HG03175 (cell line): ENCODE measurements around the gene TRRAP.
"Not testable (repeated sequence)": the region's sequence is repeated elsewhere in the genome, so short reads cannot be mapped to it uniquely, and the experiment has no call there.

ENCODE experiments used
- ATAC-seq: cut with Tn5 transposase; IDR thresholded peaks from one replicate; pipeline ENCODE4 v1.9.1; 2021; ENCODE audit warnings: mild to moderate bottlenecking, moderate library complexity; ENCODE audit not compliant: unreplicated experiment

Gene TRRAP

DNA sequence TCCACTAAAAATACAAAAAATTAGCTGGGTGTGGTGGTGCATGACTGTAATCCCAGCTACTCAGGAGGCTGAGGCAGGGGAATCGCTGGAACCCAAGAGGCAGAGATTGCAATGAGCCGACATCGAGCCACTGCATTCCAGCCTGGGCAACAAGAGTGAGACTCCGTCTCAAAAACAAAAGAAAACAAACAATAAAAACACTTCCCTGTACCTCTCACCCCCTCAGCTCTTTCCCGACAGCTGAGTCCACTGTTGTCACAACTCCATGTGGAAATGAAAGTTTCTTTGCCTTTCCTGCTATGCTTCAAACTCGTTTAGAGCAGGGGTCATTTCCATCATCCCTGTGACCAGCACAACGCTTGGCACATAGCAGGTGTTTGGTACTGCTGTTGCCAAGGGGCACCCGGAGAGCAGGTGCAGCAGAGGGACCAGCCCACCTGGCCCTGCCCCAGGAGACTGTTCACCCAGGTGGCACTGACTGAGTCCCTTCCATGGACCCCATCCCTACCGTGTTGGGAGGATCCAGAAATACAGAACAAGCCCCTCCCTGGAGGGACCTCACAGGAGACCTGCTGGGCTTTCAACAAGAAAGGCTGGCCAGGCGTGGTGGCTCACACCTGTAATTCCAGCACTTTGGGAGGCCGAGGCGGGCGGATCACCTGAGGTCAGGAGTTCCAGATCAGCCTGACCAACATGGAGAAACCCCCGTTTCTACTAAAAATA lies 13.4 kb upstream of the TRRAP start:
- ATAC-seq, result no peak

DNA sequence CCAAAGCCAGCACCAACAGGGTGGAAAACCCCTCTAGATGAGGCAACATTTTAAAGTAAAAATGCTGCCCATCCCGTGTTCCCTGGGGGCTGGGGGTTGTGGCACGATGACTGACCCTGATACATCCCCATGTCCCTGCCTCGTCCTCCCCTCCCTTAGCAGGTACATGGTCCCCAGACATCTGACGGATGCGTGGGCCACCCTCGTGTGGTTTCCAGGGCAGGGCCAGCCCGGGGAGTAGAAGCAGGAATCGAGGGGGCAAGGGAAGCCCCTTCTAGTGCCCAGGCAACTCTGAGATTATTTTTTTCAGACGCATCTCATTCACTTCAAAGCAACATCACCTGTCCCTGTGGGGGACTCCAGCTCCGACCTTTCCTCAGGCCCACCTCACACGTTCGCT lies 12.0 kb upstream of the TRRAP start:
- ATAC-seq, result no peak

DNA sequence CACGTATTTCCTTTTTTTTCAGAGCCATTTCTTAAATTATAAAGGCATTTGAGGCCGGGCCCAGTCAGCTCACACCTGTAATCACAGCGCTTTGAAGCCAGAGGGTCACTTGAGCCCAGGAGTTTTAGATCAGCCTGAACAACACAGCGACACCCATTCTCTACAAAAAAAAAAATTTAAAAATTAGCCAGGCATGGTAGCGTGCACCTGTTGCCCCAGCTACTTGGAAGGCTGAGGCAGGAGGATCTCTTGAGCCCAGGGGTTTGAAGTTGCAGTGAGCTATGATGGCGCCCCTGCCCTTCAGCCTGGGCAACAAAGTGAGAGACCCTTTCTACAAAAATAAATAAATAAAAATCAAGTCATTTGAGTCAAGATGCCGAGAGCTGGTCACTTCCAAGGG lies 11.6 kb upstream of the TRRAP start:
- ATAC-seq, result no peak

GRCh38 chr7:98868450-98868849 lies 9.9 kb upstream of the TRRAP start:
- no peak for ATAC-seq

- no peak for ATAC-seq
These were observed 9.2 kb upstream of the TRRAP start for GRCh38 chr7:98869027-98869596.

DNA sequence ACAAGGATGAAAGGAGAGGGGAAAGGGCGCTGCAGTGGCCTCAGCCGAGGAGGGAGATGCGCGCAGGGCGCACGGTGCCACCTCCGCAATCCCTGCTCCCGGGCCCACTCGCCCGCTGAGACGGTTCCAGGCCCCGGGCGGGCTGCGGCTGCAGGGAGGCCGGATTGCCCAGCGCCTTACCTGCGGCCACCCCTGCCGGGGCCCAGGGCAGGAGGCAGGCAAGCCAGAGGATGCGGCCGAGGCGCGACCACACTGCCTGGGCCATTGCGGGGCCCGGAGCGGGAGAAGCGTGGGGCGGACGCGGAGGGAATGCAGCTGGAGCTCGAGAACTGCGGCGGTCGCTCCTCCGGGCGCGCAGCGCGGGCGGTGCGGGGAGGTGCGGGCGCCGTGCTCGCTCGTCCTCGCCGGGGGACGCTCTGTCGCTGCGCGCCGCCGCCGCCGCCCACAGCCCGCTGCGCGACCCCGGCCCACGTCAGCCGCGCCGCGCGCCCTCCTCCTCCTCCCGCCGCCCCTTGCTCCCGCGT lies 8.7 kb upstream of the TRRAP start, which contains the start of gene TMEM130:
Gene TMEM130 (minus strand): TSS at position 418 of the 524 bp plus-strand sequence. CDS start 153 bp downstream, at position 265.
- ATAC-seq, result no peak

GRCh38 chr7:98870121-98870651 lies 8.1 kb upstream of the TRRAP start:
- ATAC-seq, result peak; percentile 82

- ATAC-seq, result no peak
These were observed 7.4 kb upstream of the TRRAP start for GRCh38 chr7:98870807-98871491.

DNA sequence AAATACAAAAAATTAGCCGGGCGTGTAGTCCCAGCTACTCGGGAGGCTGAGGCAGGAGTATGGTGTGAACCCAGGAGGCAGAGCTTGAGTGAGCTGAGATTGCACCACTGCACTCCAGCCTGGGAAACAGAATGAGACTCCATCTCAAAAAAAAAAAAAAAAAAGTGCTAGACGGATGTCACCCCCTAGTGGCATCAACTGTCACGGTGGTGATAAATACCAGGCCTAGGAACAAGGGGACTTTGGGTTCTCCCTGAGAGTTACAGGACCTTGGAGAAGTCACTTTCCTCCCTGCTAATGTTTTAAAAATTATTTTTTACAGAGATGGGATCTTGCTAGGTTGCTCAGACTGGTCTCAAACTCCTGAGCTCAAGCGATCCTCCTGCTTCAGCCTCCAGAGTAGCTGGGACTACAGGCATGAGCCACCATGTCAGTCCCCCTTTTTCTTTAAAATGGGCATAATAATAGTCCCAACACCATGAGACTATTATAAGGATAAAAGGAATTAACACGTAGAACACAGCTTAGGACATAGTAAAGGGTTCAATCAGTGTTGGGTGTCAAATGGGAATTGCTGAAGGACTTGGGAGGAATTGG lies 5.9 kb upstream of the TRRAP start:
- no peak for ATAC-seq

DNA sequence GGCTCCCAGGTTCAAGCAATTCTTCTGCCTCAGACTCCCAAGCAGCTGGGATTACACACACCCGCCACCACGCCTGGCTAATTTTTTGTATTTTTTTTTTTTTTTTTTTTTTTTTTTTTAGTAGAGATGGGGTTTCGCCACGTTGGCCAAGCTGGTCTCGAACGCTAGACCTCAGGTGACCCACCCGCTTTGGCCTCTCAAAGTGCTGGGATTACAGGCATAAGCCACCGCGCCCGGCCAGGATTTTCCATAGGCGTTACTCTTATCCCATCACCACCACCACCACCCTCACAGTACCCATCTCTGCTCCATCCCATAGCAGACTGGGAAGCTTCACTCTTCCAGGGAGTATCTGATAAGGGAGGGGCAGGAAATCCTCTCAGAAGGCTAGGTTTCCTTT lies 4.7 kb upstream of the TRRAP start:
- not testable (repeated sequence) for ATAC-seq

DNA sequence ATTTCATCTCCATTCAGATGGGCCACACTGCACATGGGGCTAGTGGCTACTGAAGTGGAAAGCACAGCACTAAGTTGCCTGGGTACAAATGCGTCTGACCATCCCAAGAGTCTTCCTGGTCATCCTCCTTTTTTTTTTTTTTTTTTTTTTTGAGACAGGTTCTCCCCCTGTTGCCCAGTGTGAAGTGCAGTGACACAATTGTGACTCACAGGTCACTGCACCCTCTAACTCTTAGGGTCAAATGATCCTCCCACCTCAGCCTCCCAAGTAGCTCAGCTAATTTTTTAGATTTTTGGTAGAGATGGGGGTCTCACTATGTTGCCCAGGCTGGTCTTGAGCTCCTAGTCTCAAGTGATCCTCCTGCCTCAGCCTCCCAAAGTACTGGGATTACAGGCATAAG lies 3.4 kb upstream of the TRRAP start:
- ATAC-seq, result no peak

GRCh38 chr7:98875501-98875900 lies 2.8 kb upstream of the TRRAP start:
- no peak for ATAC-seq

- no peak for ATAC-seq
These were observed 1.2 kb upstream of the TRRAP start for GRCh38 chr7:98877146-98877545.

GRCh38 chr7:98877692-98878364 lies 504 bp upstream of the TRRAP start:
- no peak for ATAC-seq

DNA sequence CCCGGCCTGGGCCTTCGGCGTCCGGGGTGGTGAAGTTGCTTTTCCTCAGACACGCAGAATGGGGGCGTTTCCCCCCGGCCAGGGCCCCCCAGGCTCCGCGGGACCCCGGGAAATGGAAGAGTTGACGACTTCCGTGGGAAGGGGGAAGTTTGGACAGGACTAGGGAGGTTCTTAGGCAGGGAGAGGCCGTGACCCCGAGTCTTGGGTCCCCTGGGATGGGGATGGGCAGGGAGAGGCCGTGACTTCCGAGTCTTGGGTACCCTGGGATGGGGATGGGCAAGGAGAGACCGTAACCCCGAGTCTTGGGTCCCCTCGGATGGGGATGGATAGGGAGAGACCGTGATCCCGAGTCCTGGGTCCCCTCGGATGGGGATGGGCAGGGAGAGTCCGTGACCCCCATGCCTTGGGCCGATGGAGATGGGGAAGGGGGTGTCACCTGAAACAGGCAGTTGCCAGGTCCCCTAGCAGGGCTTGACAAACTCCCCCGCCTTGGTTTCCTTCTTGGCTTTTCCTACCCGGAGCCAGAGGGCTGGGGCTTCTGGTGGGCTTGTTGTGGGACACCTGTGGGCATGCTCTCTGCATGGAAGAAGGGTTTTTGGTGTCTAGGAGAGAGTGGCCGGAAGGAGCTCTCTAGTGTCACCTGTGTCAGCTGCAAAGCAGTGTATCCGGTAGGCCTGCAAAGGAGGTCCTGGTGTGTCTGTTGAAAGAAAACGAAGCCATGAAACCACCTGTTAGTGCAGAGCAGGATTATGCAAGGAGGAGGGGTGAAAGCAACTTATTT lies 1.1 kb downstream of the TRRAP start:
- ATAC-seq, result peak; percentile 81

DNA sequence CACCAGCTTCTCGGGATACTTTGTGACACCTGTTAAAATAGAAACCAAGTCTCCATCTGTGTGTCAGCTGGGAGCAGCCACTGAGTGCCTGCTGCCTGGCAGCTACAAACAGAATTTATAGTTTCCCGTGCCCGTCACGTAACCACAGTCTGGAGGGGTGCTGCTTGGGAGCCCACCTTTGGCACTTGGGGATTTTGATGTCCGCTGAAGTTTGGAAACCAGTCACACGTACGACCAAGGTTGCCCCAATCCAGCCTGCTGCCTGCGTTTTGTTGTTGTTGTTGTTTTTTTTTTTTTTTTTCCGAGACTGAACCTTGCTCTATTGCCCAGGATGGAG lies 1.6 kb downstream of the TRRAP start:
- ATAC-seq, result no peak

DNA sequence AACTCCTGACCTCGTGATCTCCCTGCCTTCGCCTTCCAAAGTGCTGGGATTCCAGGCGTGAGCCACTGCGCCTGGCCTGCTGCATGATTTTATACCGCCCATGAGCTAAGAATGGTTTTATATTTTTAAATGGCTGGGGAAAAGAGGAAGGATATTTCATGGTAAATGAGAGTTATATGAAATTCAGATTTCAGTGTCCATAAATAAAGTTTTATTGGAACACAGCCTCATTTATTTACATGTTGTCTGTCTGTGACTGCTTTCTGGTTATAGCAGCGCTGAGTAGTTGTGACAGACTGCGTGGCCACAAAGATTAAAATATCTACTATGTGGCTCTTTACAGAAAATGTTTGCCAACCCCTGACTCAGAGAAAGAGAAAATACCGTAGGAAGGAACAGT lies 2.2 kb downstream of the TRRAP start:
- ATAC-seq, result no peak

GRCh38 chr7:98881561-98882315 lies 3.4 kb downstream of the TRRAP start:
- ATAC-seq, result no peak

- no peak for ATAC-seq
These were observed 6.1 kb downstream of the TRRAP start for GRCh38 chr7:98884416-98884815.
